HUDEP-2 (cell line): ENCODE measurements around the gene PIEZO1.
"Not testable (repeated sequence)": the region's sequence is repeated elsewhere in the genome, so short reads cannot be mapped to it uniquely, and the experiment has no call there.

ENCODE experiments used
- DNase-seq, 76 experiments: peaks; one replicate each; lab custom pipeline; 2025; ENCODE audit not compliant: unreplicated experiment in 76 of 76; lab: John Stamatoyannopoulos, UW

PIEZO1 gene

GRCh38 chr16:88805340-88805715, 20.3 kb upstream of the PIEZO1 start:
- DNase-seq: no peak

- DNase-seq: peak in 6 of 76 experiments; percentile 15 to 47 (median 22)
Measured at GRCh38 chr16:88804552-88805339, 19.7 kb upstream of the PIEZO1 start.

- DNase-seq: no peak
Measured at GRCh38 chr16:88804173-88804551, 19.1 kb upstream of the PIEZO1 start.

- DNase-seq: peak in 67 of 76 experiments; percentile 30 to 86 (median 70)
Measured at GRCh38 chr16:88803264-88803987, 18.4 kb upstream of the PIEZO1 start, which contains the start of gene CDT1. Gene CDT1 (plus strand): TSS chr16:88803789. CDS start chr16:88803832, 43 bp downstream.

GRCh38 chr16:88800277-88800592, 15.2 kb upstream of the PIEZO1 start:
- no peak for DNase-seq

- DNase-seq: peak in 74 of 76 experiments; percentile 59 to 95 (median 85)
Measured at GRCh38 chr16:88799569-88800276, 14.7 kb upstream of the PIEZO1 start.

GRCh38 chr16:88798772-88799455, 13.9 kb upstream of the PIEZO1 start:
- DNase-seq: peak in 47 of 76 experiments; percentile 16 to 79 (median 39)

GRCh38 chr16:88798073-88798472, 13.1 kb upstream of the PIEZO1 start:
- DNase-seq: no peak

- DNase-seq: no peak
Measured at GRCh38 chr16:88796278-88796677, 11.3 kb upstream of the PIEZO1 start.

GRCh38 chr16:88793251-88793954, 8.4 kb upstream of the PIEZO1 start:
- peak in 68 of 76 experiments; percentile 19 to 83 (median 63) for DNase-seq

- DNase-seq: peak in 7 of 76 experiments; percentile 29 to 48 (median 33)
Measured at GRCh38 chr16:88792668-88793250, 7.7 kb upstream of the PIEZO1 start.

GRCh38 chr16:88792078-88792550, 7.1 kb upstream of the PIEZO1 start:
- peak in 58 of 76 experiments; percentile 23 to 84 (median 65) for DNase-seq

GRCh38 chr16:88790312-88791211, 5.5 kb upstream of the PIEZO1 start:
- DNase-seq: peak in 45 of 76 experiments; percentile 14 to 72 (median 46)

- no peak for DNase-seq
Measured at GRCh38 chr16:88789594-88789993, 4.6 kb upstream of the PIEZO1 start.

- DNase-seq: not testable (repeated sequence)
Measured at GRCh38 chr16:88788749-88789148, 3.7 kb upstream of the PIEZO1 start.

- no peak for DNase-seq
Measured at GRCh38 chr16:88787579-88788314, 2.7 kb upstream of the PIEZO1 start.

- DNase-seq: peak in 1 of 76 experiments; percentile 32
Measured at GRCh38 chr16:88784856-88785105, 239 bp downstream of the PIEZO1 start.
